Neuronal stem cell (in vitro differentiated cells): ENCODE data around the gene ROBO2.

Experiments used
- DNase-seq: peaks from one replicate; pipeline ENCODE4 v3.0.0-alpha.2; 2013; ENCODE audit warnings: low spot score
- H2AFZ ChIP-seq: one replicate; pipeline ENCODE4 v1.6.1; 2013; ENCODE audit warnings: mild to moderate bottlenecking, low read length, inconsistent platforms
- H2AK5ac ChIP-seq: 2 replicates; pipeline ENCODE4 v1.6.1; 2013; ENCODE audit warnings: low read depth, mild to moderate bottlenecking, inconsistent platforms, low read length, moderate library complexity, mixed read lengths
- H2BK120ac ChIP-seq: 2 replicates; pipeline ENCODE4 v1.6.1; 2013; ENCODE audit warnings: low read depth, mild to moderate bottlenecking, inconsistent platforms, low read length, moderate library complexity, mixed read lengths
- H2BK12ac ChIP-seq: one replicate; pipeline ENCODE4 v1.6.1; 2013; ENCODE audit warnings: low read length, inconsistent platforms
- H2BK15ac ChIP-seq: 2 replicates; pipeline ENCODE4 v1.6.1; 2013; ENCODE audit warnings: mild to moderate bottlenecking, low read length, inconsistent platforms, mixed read lengths
- H2BK5ac ChIP-seq: one replicate; pipeline ENCODE4 v1.6.1; 2013; ENCODE audit warnings: inconsistent platforms, mild to moderate bottlenecking, low read length, moderate library complexity
- H3K14ac ChIP-seq: one replicate; pipeline ENCODE4 v1.6.1; 2013; ENCODE audit warnings: low read length, inconsistent platforms
- H3K18ac ChIP-seq: 2 replicates; pipeline ENCODE4 v1.6.1; 2013; ENCODE audit warnings: low read length, inconsistent platforms
- H3K23ac ChIP-seq: 2 replicates; pipeline ENCODE4 v1.6.1; 2013; ENCODE audit warnings: low read depth, mild to moderate bottlenecking, mixed read lengths, low read length, inconsistent platforms; ENCODE audit not compliant: poor library complexity
- H3K27ac ChIP-seq: replicated peaks from 3 replicates; pipeline ENCODE4 v1.5.1; 2013; ENCODE audit warnings: low read length, inconsistent platforms
- H3K27me3 ChIP-seq, 3 experiments: 2 replicates each; pipeline ENCODE4 v1.6.1; 2013; ENCODE audit warnings: low read length in 3 of 3, mild to moderate bottlenecking in 2 of 3, inconsistent platforms in 1 of 3, low read depth in 1 of 3, mixed read lengths in 1 of 3, moderate library complexity in 1 of 3; ENCODE audit not compliant: control insufficient read depth in 3 of 3, insufficient read depth in 3 of 3
- H3K36me3 ChIP-seq, 2 donors: replicated peaks in 1 of 2; 2 replicates each; pipeline ENCODE4 v1.6.1; 2013; ENCODE audit warnings: low read length in 2 of 2; ENCODE audit not compliant: control insufficient read depth in 2 of 2, insufficient read depth in 2 of 2
- H3K4ac ChIP-seq: 2 replicates; pipeline ENCODE4 v1.6.1; 2013; ENCODE audit warnings: inconsistent platforms, mild to moderate bottlenecking, low read length, moderate library complexity
- H3K4me1 ChIP-seq, 2 donors: 1 replicate in 1 of 2; 2 replicates in 1 of 2; pipeline ENCODE4 v1.6.1; 2013; ENCODE audit warnings: low read length in 2 of 2, low read depth in 1 of 2; ENCODE audit not compliant: control insufficient read depth in 2 of 2, insufficient read depth in 1 of 2
- H3K4me2 ChIP-seq: one replicate; pipeline ENCODE4 v1.6.1; 2013; ENCODE audit warnings: mild to moderate bottlenecking, low read length, inconsistent platforms; ENCODE audit not compliant: insufficient read depth, poor library complexity, severe bottlenecking
- H3K4me3 ChIP-seq, 2 donors: 2 replicates each; pipeline ENCODE4 v1.5.1; 2013; ENCODE audit warnings: low read length in 2 of 2, mild to moderate bottlenecking in 2 of 2, inconsistent platforms in 1 of 2, moderate library complexity in 1 of 2
- H3K79me1 ChIP-seq: one replicate; pipeline ENCODE4 v1.6.1; 2013; ENCODE audit warnings: low read depth, mild to moderate bottlenecking, inconsistent platforms, low read length, moderate library complexity
- H3K9ac ChIP-seq: one replicate; pipeline ENCODE4 v1.6.1; 2013; ENCODE audit warnings: mild to moderate bottlenecking, low read depth, low read length, inconsistent platforms; ENCODE audit not compliant: poor library complexity
- H3K9me3 ChIP-seq, 2 donors: replicated peaks in 1 of 2; 2 replicates each; pipeline versions ENCODE3 to v1.6.1; 2013; ENCODE audit warnings: low read length in 2 of 2, mild to moderate bottlenecking in 2 of 2, inconsistent platforms in 1 of 2, low read depth in 1 of 2, mixed read lengths in 1 of 2, moderate library complexity in 1 of 2; ENCODE audit not compliant: control insufficient read depth in 2 of 2, insufficient read depth in 1 of 2
- H4K8ac ChIP-seq: one replicate; pipeline ENCODE4 v1.6.1; 2013; ENCODE audit warnings: low read depth, mild to moderate bottlenecking, inconsistent platforms, low read length, moderate library complexity
- H4K91ac ChIP-seq: one replicate; pipeline ENCODE4 v1.6.1; 2013; ENCODE audit warnings: low read length, low read depth, mild to moderate bottlenecking, inconsistent platforms; ENCODE audit not compliant: poor library complexity
- WGBS, 2 donors: extraction: QIAGEN DNeasy Blood & Tissue Kit; methylation state at CpG; one replicate each; pipeline ENCODE4 v1.1.7; 2013; ENCODE audit warnings: missing lambda C conversion rate in 2 of 2, mixed read lengths in 1 of 2; ENCODE audit not compliant: insufficient read length in 2 of 2, insufficient replicate concordance in 1 of 2; ENCODE audit errors: extremely low coverage in 2 of 2; 5-methylcytosine and 5-hydroxymethylcytosine counted together

Gene ROBO2

GRCh38 chr3:77466562-77467115 is 426.7 kb downstream of the ROBO2 start:
- WGBS, 2 donors = no CpG with 5 or more reads among the region's 5 CpGs
- Histone ChIP-seq H3K9me3 (no peaks in the 10 kb centered on the region), H4K8ac (no peak overlapping the region)

GRCh38 chr3:77467702-77468625 is 428.1 kb downstream of the ROBO2 start:
- no peak overlapping the region for H2BK5ac ChIP-seq
- H4K8ac ChIP-seq = no peak overlapping the region
- no peak overlapping the region for H3K27ac ChIP-seq
- H3K4me2 ChIP-seq = no peak overlapping the region
- H2AK5ac ChIP-seq = no peak overlapping the region
- no peak for DNase-seq
- H3K27me3 ChIP-seq = no peaks in the 10 kb centered on the region
- WGBS, 2 donors = no CpG with 5 or more reads among the region's 8 CpGs
- no peak overlapping the region for H3K4ac ChIP-seq
- no peak overlapping the region for H2BK120ac ChIP-seq
- H3K9ac ChIP-seq = no peak overlapping the region
- no peaks in the 10 kb centered on the region for H3K9me3 ChIP-seq
- H2BK12ac ChIP-seq = no peak overlapping the region
- no peak overlapping the region for H2AFZ ChIP-seq
- no peaks in the 10 kb centered on the region for H3K79me1 ChIP-seq
- no peak overlapping the region for H2BK15ac ChIP-seq
- H3K14ac ChIP-seq = no peak overlapping the region
- no peak overlapping the region for H3K4me3 ChIP-seq
- H4K91ac ChIP-seq = no peak overlapping the region
- H3K4me1 ChIP-seq = no peaks in the 10 kb centered on the region
- H3K18ac ChIP-seq = no peak overlapping the region
- no peak overlapping the region for H3K23ac ChIP-seq
- H3K36me3 ChIP-seq = no peaks in the 10 kb centered on the region

More at GRCh38 chr3:77466562-77467115, 426.7 kb downstream of the ROBO2 start:
- no peak overlapping the region for H3K9ac ChIP-seq
- no peak overlapping the region for H2AFZ ChIP-seq
- H2BK12ac ChIP-seq = no peak overlapping the region
- H3K4me2 ChIP-seq = no peak overlapping the region
- H3K36me3 ChIP-seq = no peaks in the 10 kb centered on the region
- no peak overlapping the region for H3K4me3 ChIP-seq
- no peak overlapping the region for H3K18ac ChIP-seq
- no peak overlapping the region for H3K14ac ChIP-seq
- H3K4ac ChIP-seq = no peak overlapping the region
- no peak overlapping the region for H2BK120ac ChIP-seq
- no peak for DNase-seq
- H2BK15ac ChIP-seq = no peak overlapping the region
- H4K91ac ChIP-seq = no peak overlapping the region
- no peaks in the 10 kb centered on the region for H3K4me1 ChIP-seq
- H2BK5ac ChIP-seq = no peak overlapping the region
- no peak overlapping the region for H3K23ac ChIP-seq
- no peak overlapping the region for H2AK5ac ChIP-seq
- H3K79me1 ChIP-seq = no peaks in the 10 kb centered on the region
- no peaks in the 10 kb centered on the region for H3K27me3 ChIP-seq
- H3K27ac ChIP-seq = no peak overlapping the region

GRCh38 chr3:77468626-77469020 is 428.7 kb downstream of the ROBO2 start:
- Histone ChIP-seq H2BK12ac (no peak overlapping the region), H4K8ac (no peak overlapping the region), H3K18ac (no peak overlapping the region), H2BK5ac (no peak overlapping the region), H3K4me2 (no peak overlapping the region), H2AK5ac (no peak overlapping the region), H3K4ac (no peak overlapping the region), H3K36me3 (no peaks in the 10 kb centered on the region), H3K23ac (no peak overlapping the region), H3K9me3 (no peaks in the 10 kb centered on the region), H3K14ac (no peak overlapping the region), H3K4me3 (no peak overlapping the region), H3K4me1 (no peaks in the 10 kb centered on the region), H3K9ac (no peak overlapping the region), H3K27me3 (no peaks in the 10 kb centered on the region), H2BK120ac (no peak overlapping the region), H3K27ac (no peak overlapping the region), H3K79me1 (no peaks in the 10 kb centered on the region), H2AFZ (no peak overlapping the region), H2BK15ac (no peak overlapping the region), H4K91ac (no peak overlapping the region)
- no peak for DNase-seq
- WGBS, 2 donors = no CpG with 5 or more reads among the region's 3 CpGs

- Histone ChIP-seq H2BK120ac (no peak overlapping the region), H2AFZ (no peak overlapping the region), H2BK12ac (no peak overlapping the region), H3K79me1 (no peaks in the 10 kb centered on the region), H3K4me1 (peaks cover 0 to 3% of the 10 kb centered on the region in 2 donors), H3K14ac (no peak overlapping the region), H3K9me3 (peaks cover 0 to 1% of the 10 kb centered on the region in 2 donors), H3K4me2 (no peak overlapping the region), H4K8ac (no peak overlapping the region), H3K4me3 (no peak overlapping the region), H3K18ac (no peak overlapping the region), H3K23ac (no peak overlapping the region), H4K91ac (no peak overlapping the region), H3K27ac (no peak overlapping the region), H2BK15ac (no peak overlapping the region), H3K9ac (no peak overlapping the region), H2AK5ac (no peak overlapping the region), H2BK5ac (no peak overlapping the region), H3K36me3 (no peaks in the 10 kb centered on the region), H3K4ac (no peak overlapping the region), H3K27me3 (no peaks in the 10 kb centered on the region)
- no CpG with 5 or more reads among the region's 2 CpGs for WGBS, 2 donors
- no peak for DNase-seq
These were observed 435.6 kb downstream of the ROBO2 start for GRCh38 chr3:77475507-77475906.
